ENCODE data around the gene NAPSA.
"Not testable (repeated sequence)": the region's sequence is repeated elsewhere in the genome, so short reads cannot be mapped to it uniquely, and the experiment has no call there.

Gene NAPSA

GRCh38 chr19:50352242-50352641, 13.2 kb downstream of the NAPSA start:
- DNase-seq (ENCODE audit: low read depth in 2 of 2), result no peak
- no peak overlapping the region for H3K4me3 ChIP-seq (replicated peaks in 1 of 2; ENCODE audit: low read depth in 2 of 2, low read length in 2 of 2)
- TF ChIP-seq, protein P1, sequence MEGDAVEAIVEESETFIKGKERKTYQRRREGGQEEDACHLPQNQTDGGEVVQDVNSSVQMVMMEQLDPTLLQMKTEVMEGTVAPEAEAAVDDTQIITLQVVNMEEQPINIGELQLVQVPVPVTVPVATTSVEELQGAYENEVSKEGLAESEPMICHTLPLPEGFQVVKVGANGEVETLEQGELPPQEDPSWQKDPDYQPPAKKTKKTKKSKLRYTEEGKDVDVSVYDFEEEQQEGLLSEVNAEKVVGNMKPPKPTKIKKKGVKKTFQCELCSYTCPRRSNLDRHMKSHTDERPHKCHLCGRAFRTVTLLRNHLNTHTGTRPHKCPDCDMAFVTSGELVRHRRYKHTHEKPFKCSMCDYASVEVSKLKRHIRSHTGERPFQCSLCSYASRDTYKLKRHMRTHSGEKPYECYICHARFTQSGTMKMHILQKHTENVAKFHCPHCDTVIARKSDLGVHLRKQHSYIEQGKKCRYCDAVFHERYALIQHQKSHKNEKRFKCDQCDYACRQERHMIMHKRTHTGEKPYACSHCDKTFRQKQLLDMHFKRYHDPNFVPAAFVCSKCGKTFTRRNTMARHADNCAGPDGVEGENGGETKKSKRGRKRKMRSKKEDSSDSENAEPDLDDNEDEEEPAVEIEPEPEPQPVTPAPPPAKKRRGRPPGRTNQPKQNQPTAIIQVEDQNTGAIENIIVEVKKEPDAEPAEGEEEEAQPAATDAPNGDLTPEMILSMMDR (IDR thresholded peaks at IDR 0.05; ENCODE audit: low read depth, low read length), result no peak

GRCh38 chr19:50349277-50350057, 16.0 kb downstream of the NAPSA start:
- DNase-seq (ENCODE audit: low read depth in 2 of 2), result no peak
- TF ChIP-seq, protein P1 (IDR thresholded peaks at IDR 0.05; ENCODE audit: low read depth, low read length), result no peak
- no peak overlapping the region for H3K4me3 ChIP-seq (replicated peaks in 1 of 2; ENCODE audit: low read depth in 2 of 2, low read length in 2 of 2)

- not testable (repeated sequence) for H3K4me3 ChIP-seq (replicated peaks in 1 of 2; ENCODE audit: low read depth in 2 of 2, low read length in 2 of 2); DNase-seq (ENCODE audit: low read depth in 2 of 2)
Measured at GRCh38 chr19:50347089-50347581, 18.3 kb downstream of the NAPSA start.

DNA sequence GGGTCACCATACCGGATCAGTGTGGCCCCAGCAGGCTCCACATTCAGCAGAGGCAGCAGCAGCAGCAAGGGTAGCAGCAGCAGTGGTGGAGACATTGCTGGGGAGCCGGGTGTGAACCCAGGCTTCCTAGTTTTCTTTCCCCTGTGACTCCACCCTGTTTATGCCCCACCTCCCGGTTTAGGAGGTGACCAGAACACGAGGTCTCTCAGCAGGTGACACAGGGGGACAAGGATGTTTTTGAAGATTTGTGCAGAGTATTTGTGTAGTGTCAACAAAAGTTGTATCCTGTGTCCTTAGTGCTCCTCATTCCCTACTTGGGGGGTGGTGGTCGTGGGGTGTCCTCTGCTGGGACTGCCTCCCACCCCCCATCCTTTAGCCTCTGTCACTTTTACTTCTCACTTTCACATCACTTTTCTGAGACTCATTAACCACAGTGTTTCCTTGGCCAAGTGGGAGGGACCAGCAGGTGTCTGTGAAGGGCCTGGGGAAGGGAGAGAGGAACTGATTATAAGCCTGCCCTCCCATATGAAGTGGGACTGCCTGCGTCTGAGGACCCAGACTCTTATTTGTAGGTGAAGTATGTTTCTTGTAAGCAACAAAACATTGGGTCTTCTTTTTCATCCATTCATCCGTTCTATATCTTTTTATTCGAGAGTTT, 20.6 kb downstream of the NAPSA start:
- H3K4me3 ChIP-seq (replicated peaks in 1 of 2; ENCODE audit: low read depth in 2 of 2, low read length in 2 of 2), result no peak overlapping the region
- no peak for DNase-seq (ENCODE audit: low read depth in 2 of 2)
- TF ChIP-seq, protein P1 (IDR thresholded peaks at IDR 0.05; ENCODE audit: low read depth, low read length), result no peak

- TF ChIP-seq, protein P1 (IDR thresholded peaks at IDR 0.05; ENCODE audit: low read depth, low read length), result no peak
- no peak overlapping the region for H3K4me3 ChIP-seq (replicated peaks in 1 of 2; ENCODE audit: low read depth in 2 of 2, low read length in 2 of 2)
- no peak for DNase-seq (ENCODE audit: low read depth in 2 of 2)
Measured at GRCh38 chr19:50341091-50341564, 24.3 kb downstream of the NAPSA start.

- TF ChIP-seq, protein P1 (IDR thresholded peaks at IDR 0.05; ENCODE audit: low read depth, low read length), result no peak
- no peak overlapping the region for H3K4me3 ChIP-seq (replicated peaks in 1 of 2; ENCODE audit: low read depth in 2 of 2, low read length in 2 of 2)
- no peak for DNase-seq (ENCODE audit: low read depth in 2 of 2)
Measured at GRCh38 chr19:50340331-50340730, 25.1 kb downstream of the NAPSA start.

- DNase-seq (ENCODE audit: low read depth in 2 of 2); H3K4me3 ChIP-seq (replicated peaks in 1 of 2; ENCODE audit: low read depth in 2 of 2, low read length in 2 of 2): not testable (repeated sequence)
Measured at GRCh38 chr19:50337031-50337430, 28.4 kb downstream of the NAPSA start.

Data from cardiac fibroblast (primary cell).